Stimulated activated CD8-positive, alpha-beta memory T cell treated with anti-CD3 and anti-CD28 coated beads, Interleukin-4, amount 100 ng/mL, for 1 hour (primary cell): ENCODE measurements around the gene IQSEC1.
"Not testable (repeated sequence)": the region's sequence is repeated elsewhere in the genome, so short reads cannot be mapped to it uniquely, and the experiment has no call there.

ENCODE experiments used
- DNase-seq, 2 donors: peaks; one replicate each; pipeline ENCODE4 v3.0.0-alpha.2; 2020; ENCODE audit warnings: low read depth in 2 of 2, low spot score in 1 of 2

Gene IQSEC1

DNA sequence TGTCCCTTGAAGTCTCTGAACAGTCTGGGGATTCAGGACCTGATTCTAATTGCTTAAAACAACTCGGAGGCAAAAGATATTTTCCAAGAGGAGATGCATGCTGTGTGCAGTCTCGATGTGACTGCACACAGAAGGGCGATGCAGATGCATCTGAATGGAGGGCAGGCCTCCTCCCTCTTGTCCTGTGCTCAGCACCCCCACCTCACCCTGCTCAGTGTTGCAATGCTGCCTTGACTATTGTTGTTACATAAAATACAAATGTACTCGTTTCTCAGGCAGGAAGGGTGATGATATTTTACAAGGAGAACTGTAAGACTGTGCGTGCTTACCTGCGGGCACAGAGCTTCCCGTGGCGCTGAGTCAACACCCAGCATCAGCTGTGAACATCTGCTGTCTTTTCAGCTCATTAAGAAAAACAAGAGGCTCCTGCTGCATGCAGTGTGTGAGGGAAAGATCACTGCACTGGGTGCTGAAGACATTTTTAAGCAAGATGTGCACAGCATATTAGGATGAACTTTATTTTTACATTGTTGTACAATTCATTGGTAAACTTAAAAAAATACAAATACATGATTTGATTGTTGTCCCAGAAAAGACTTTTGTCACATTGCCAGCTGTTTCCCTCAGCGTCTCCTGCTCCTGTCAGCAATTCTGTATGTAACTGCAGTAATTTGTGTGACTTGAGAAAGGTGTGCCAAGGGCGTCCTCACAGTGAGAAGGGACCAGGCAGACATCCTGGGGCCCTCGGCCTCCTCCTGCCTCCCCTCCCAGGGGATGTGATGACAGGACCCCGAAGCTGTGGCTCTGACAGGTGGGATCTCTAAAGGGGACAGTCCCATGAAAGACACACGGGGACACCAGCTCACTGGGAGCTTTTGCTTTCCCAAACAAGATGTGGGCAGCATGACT is 175.6 kb downstream of the IQSEC1 start:
- no peak for DNase-seq

- DNase-seq, result no peak
Measured at GRCh38 chr3:12896063-12896985, 176.9 kb downstream of the IQSEC1 start.

DNA sequence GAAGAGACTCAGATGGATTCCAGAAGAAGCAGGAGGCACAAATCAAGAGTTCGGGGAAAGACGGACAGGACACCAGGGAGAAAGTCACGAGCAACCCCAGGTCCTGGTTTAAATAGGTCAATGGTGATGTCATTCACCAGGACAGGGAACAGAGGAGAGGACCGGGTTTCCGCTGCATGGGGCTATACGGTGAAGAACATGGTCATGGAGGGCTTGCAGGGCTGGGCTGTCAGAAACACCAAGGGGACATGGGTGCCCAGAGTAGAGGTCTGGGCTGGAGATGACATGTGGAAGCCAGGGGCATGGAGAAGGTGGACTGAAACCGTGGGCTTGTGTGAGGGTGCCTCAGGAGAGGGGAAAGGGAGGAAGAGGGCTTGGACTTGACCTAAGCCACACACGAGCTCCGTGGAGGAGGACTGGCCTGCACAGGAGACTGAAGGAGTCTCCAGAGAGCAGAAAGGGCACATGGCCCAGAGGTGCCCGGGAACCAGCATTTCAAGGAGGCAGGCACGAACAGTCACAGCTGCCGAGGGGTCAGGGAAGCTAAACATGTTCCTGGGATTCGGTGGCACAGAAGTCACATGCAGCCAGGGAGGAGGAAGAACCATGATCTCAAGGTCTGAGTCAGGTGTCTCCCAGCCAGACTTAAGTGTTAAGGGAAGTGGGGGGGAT is 177.7 kb downstream of the IQSEC1 start:
- no peak for DNase-seq

DNA sequence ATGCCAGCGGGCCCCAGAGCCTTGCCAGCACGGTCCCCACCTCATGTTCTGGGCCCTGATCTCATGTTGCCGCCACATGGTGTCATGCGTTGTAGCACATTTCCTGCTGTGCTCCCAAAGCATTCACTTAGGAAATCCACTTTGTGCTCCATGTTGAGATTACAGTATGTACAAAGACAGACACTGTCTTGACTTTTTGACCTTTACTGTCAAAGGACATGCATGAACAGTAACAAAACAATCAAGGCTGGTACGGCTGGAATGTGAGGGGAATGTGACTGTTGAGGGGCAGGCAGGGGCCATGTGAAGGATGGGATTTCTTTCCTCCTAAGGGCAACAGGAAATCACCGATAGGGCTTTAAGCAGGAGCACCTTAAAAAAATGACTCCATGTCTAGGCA is 178.6 kb downstream of the IQSEC1 start:
- no peak for DNase-seq

GRCh38 chr3:12893852-12894251 is 179.4 kb downstream of the IQSEC1 start:
- DNase-seq, result no peak

DNA sequence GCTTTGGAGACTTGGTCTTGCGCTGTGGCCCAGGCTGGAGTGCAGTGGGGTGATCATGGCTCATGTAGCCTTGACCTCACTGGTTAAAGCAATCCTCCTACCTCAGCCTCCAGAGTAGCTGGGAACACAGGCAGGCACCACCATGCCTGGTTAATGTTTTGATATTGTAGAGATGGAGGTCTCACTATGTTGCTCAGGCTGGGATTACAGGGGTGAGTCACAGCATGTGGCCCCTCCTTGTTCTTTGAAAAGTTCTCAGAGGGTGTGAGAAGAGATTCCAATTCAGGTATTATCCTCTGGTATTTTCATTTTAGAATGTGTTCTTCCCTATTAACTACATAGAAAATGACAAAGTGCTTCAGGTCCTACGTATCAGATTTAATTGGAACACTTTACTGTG is 180.0 kb downstream of the IQSEC1 start:
- no peak for DNase-seq

DNA sequence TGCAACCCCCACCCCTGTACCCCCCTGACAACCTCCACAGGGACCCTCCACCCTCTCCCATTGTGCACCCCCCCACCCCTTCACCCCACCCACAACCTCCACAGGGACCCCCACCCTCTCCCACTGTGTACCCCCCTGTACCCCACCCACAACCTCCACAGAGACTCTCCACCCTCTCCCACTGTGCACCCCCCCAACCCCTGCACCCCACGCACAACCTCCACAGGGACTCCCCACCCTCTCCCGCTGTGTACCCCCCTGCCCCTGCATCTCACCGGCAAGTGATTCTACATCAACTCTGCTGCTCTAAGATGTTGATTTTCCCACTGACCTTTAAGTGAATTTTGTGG is 180.4 kb downstream of the IQSEC1 start:
- no peak for DNase-seq

- no peak for DNase-seq
Measured at GRCh38 chr3:12891985-12892839, 181.0 kb downstream of the IQSEC1 start.

- no peak for DNase-seq
Measured at GRCh38 chr3:12891391-12891984, 181.7 kb downstream of the IQSEC1 start.

GRCh38 chr3:12890610-12891390 is 182.4 kb downstream of the IQSEC1 start:
- DNase-seq, result no peak

- DNase-seq, result no peak
Measured at GRCh38 chr3:12886736-12887135, 186.5 kb downstream of the IQSEC1 start.

DNA sequence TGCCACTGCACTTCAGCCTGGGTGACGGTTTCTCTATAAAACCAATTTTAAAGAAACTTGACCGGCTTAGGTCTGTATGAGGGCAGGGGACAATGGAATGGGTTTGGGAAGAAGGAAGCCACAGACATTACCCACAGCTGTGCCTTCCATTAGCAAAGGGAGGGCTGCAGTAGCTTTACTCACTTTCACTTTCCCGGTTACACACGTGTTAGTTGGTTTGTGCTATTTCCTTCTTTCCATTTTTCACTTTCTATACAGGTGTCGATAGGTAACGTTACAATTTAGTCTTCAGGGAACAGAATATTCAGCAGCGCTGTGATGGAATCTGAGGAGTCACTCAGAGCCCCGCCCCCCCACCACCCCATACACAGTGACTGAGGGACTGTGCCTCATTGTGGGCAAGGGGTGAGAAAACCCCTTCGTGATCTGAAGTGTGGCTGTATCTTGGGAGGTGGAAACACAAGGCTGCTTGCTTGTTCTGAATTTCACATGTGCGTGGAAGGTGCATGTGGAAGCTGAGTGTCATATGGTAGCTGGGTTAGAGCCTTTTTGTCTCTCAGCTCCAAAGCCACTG is 187.0 kb downstream of the IQSEC1 start:
- no peak for DNase-seq

- DNase-seq, result no peak
Measured at GRCh38 chr3:12885583-12885930, 187.7 kb downstream of the IQSEC1 start.

DNA sequence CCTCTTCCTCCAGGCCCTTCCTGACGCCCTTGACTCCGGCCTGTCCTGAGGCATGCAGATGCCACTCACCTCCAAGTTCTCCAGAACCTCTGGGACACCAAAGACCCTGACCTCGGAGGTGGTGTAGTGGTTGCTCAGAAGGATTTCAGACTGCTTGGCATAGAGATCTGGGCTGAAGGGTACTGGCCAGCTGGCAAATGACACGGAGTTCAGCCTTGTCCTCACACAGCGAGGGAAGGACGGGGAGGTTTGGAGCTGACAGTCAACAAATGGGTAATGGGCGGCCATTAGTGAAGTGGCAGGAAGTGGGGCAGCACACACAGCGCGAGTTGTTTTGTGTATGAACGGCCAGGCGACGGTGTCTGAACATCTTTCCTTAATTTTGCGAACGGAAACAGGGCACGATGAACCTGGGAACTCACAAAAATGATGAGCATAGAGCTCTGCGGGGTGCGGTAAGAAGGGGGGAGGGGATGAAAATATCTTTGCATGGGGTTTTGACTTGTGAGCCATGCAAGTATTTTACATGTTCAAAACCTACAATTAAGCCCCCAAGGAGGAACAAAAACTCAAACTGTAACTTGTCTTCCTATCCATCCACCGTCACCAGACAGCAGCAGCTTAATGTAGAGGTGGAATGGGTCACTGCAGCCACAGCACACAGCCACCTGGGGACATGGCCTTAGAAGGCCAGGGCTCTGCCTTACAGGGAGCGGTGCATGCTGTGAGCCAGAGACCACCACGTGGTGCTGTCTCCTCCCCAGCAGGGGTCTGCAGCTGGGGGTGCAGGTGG is 188.2 kb downstream of the IQSEC1 start:
- DNase-seq, result no peak

DNA sequence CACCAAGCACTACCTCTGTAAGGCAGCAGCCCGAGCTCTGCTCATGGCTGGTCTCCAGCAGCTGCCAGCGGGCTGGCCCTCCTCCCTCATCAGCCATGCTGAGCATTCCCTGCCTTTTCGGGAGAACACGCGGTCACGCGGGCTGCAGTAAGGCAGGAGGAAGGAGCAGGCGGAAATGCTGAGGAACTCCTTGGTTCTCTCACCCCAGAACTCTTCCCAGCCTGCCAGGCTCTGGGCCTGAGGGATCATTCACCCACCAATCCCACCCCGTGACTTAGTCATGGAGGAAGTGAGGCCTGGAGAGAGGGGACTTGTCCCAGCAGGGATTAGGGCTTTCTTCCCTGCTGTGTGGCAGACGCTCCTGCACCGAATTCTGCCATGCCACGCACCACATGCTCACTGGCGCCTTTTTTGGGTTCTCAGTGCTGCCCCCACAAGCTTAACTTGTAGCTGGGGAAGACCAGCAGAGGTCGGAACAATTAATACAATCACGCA is 189.0 kb downstream of the IQSEC1 start:
- no peak for DNase-seq

DNA sequence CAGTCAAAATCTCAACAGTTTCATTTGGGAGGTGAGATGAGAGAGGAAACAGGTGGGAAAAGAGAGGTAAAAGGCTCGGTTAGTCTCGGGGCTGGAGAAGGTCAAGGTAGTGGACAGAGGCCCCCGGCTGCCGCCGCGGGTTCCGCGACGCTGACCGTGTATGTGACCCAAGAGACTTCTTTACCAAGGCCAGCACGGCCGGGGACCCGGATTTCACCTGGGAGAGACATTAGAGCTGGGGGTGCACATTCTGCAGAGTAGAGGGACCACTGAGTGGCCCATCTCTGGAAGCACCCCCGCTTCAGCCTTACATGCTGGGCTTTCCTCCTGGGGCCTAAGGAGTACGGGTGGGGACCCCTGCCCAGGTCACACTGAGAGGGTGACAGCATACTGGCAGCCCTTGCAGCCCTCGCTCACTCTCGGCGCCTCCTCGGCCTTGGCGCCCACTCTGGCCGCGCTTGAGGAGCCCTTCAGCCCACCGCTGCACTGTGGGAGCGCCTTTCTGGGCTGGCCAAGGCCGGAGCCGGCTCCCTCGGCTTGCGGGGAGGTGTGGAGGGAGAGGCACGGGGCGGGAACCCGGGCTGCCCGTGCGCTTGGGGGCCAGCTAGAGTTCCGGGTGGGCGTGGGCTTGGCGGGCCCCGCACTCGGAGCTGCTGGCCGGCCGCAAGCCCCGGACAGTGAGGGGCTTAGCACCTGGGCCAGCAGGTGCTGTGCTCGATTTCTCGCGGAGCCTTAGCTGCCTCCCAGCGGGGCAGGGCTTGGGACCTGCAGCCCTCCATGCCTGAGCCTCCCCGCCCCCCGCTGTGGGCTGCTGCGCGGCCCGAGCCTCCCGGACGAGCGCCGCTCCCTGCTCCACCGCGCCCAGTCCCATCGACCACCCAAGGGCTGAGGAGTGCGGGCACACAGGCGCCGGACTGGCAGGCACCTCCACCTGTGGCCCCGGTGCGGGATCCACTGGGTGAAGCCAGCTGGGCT is 190.6 kb downstream of the IQSEC1 start:
- no peak for DNase-seq

DNA sequence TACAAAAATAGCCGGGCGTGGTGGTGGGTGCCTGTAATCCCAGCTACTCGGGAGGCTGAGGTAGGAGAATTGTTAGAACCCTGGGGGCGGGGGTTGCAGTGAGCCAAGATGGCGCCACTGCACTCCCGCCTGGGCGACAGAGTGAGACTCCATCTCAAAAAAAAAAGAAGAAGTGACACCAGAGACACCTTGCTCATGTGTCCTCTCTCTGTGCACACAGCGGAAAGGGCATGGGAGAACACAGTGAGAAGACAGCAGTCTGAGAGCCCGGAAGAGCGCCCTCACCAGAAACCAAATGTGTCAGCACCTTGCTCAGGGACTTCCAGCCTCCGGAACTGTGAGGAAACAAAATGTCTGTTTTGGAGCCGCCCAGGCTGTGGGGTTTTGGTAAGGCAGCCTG is 191.4 kb downstream of the IQSEC1 start:
- not testable (repeated sequence) for DNase-seq
